ENCODE measurements around the gene PPARG. TPM values are rescaled to one million over a fixed set of nuclear protein-coding genes. Genes with fewer than 3 reads are reported as not detected.

PPARG gene
- total and polyA plus RNA-seq, 2 of the 13 experiments (the other 11 are each of a cell fraction or from before 2014, with no cell fraction given): 13.9 to 58.3 TPM

GRCh38 chr3:12302564-12302963 lies 13.7 kb downstream of the PPARG start:
- DNase-seq (ENCODE audit: low spot score) (no peak), ATAC-seq (no peak), FAIRE-seq (no peak)
- Histone ChIP-seq H3K9me3 (ENCODE audit: low read length) (no peaks in the 10 kb centered on the region), H3K27me3 (ENCODE audit: control insufficient read depth in 1 of 2, insufficient read depth in 2 of 2, low read length in 2 of 2) (no peaks in the 10 kb centered on the region), H3K4me2 (ENCODE audit: low read depth, low read length) (no peak overlapping the region), H4K20me1 (ENCODE audit: insufficient read depth, low read length) (no peaks in the 10 kb centered on the region), H2AFZ (ENCODE audit: low read length) (no peak overlapping the region), H3K4me3 (replicated peaks in 1 of 3; ENCODE audit: insufficient read depth in 1 of 3, low read depth in 2 of 3, low read length in 3 of 3) (no peak overlapping the region), H3K9ac (ENCODE audit: insufficient read depth, low read depth, low read length) (no peak overlapping the region), H3K79me2 (ENCODE audit: insufficient read depth, low read length) (peaks cover 39% of the 10 kb centered on the region), H3K36me3 (replicated peaks in 1 of 2; ENCODE audit: control insufficient read depth in 1 of 2, insufficient read depth in 2 of 2, low read length in 2 of 2) (peaks cover 0 to 6% of the 10 kb centered on the region in 2 experiments; a peak in 2 of 5 replicates), H3K4me1 (ENCODE audit: insufficient read depth, low read length) (peaks cover 6% of the 10 kb centered on the region), H3K27ac (ENCODE audit: extremely low read length, insufficient read depth, low read length) (no peak overlapping the region)
- ChIA-PET CTCF (ENCODE audit: low intra/inter-chr PET ratio, low total read pairs) (no interaction called here), POLR2A (no interaction called here)
- 93% methylated on average over 6 of the region's 6 CpGs for WGBS (ENCODE audit: low lambda C conversion rate)
- no TSS peak for BruUV-seq (replicated peaks)
- TF ChIP-seq FOXO1 (CRISPR knock-in tag; IDR thresholded peaks at IDR 0.05) (no peak), ZNF501 (CRISPR knock-in tag; IDR thresholded peaks at IDR 0.05) (no peak), MIER2 (CRISPR knock-in tag; IDR thresholded peaks at IDR 0.05) (no peak), NR2F6 (IDR thresholded peaks at IDR 0.05) (no peak), NR2F6 (CRISPR knock-in tag; IDR thresholded peaks at IDR 0.05) (no peak)
- intact Hi-C loops (cut with micrococcal nuclease; ENCODE audit: unreplicated experiment) (no loop called here), in situ Hi-C loops (cut with HindIII; ENCODE audit: extremely low pct_ligation_motif_present, low pct_unique_long_range_greater_than_20kb) (no loop called here)

- H3K9me3 ChIP-seq (ENCODE audit: low read length): no peaks in the 10 kb centered on the region
- no TSS peak for BruUV-seq (replicated peaks)
- DNase-seq (ENCODE audit: low spot score) (no peak), ATAC-seq (no peak), FAIRE-seq (no peak)
- H3K4me1 ChIP-seq (ENCODE audit: insufficient read depth, low read length): peaks cover 15% of the 10 kb centered on the region
- H3K9ac ChIP-seq (ENCODE audit: insufficient read depth, low read depth, low read length): no peak overlapping the region
- H3K27ac ChIP-seq (ENCODE audit: extremely low read length, insufficient read depth, low read length): no peak overlapping the region
- ChIA-PET CTCF (ENCODE audit: low intra/inter-chr PET ratio, low total read pairs) (no interaction called here), POLR2A (no interaction called here)
- no peaks in the 10 kb centered on the region for H3K27me3 ChIP-seq (ENCODE audit: control insufficient read depth in 1 of 2, insufficient read depth in 2 of 2, low read length in 2 of 2)
- H4K20me1 ChIP-seq (ENCODE audit: insufficient read depth, low read length): no peaks in the 10 kb centered on the region
- peaks cover 0 to 6% of the 10 kb centered on the region in 2 experiments; a peak in 2 of 5 replicates for H3K36me3 ChIP-seq (replicated peaks in 1 of 2; ENCODE audit: control insufficient read depth in 1 of 2, insufficient read depth in 2 of 2, low read length in 2 of 2)
- TF ChIP-seq ZNF253 (CRISPR knock-in tag; IDR thresholded peaks at IDR 0.05; ENCODE audit: borderline replicate concordance): no peak
- no peak for TF ChIP-seq GATAD2A (CRISPR knock-in tag; IDR thresholded peaks at IDR 0.05)
- TF ChIP-seq ZNF430 (CRISPR knock-in tag; IDR thresholded peaks at IDR 0.05): no peak
- TF ChIP-seq ZUFSP (CRISPR knock-in tag; IDR thresholded peaks at IDR 0.05; ENCODE audit: borderline replicate concordance): no peak
- no peak for TF ChIP-seq ZNF224 (CRISPR knock-in tag; IDR thresholded peaks at IDR 0.05)
- TF ChIP-seq NFATC3 (CRISPR knock-in tag; IDR thresholded peaks at IDR 0.05): no peak
- no peak for TF ChIP-seq ZNF10 (CRISPR knock-in tag; IDR thresholded peaks at IDR 0.05; ENCODE audit: borderline replicate concordance, low read depth)
- no peak for TF ChIP-seq IRF2 (CRISPR knock-in tag; IDR thresholded peaks at IDR 0.05)
- H3K4me2 ChIP-seq (ENCODE audit: low read depth, low read length): no peak overlapping the region
- H3K79me2 ChIP-seq (ENCODE audit: insufficient read depth, low read length): peaks cover 41% of the 10 kb centered on the region
- H2AFZ ChIP-seq (ENCODE audit: low read length): no peak overlapping the region
- WGBS (ENCODE audit: low lambda C conversion rate): 96% methylated on average over 2 of the region's 2 CpGs
- intact Hi-C loops (cut with micrococcal nuclease; ENCODE audit: unreplicated experiment) (no loop called here), in situ Hi-C loops (cut with HindIII; ENCODE audit: extremely low pct_ligation_motif_present, low pct_unique_long_range_greater_than_20kb) (no loop called here)
- H3K4me3 ChIP-seq (replicated peaks in 1 of 3; ENCODE audit: insufficient read depth in 1 of 3, low read depth in 2 of 3, low read length in 3 of 3): no peak overlapping the region
Measured at GRCh38 chr3:12303534-12303933, 14.7 kb downstream of the PPARG start.

All from HepG2 (cell line).